Measurements from ENCODE around the gene CDC14A.
A peak's percentile ranks its signal among the peaks of the same experiment; 100 is the strongest.
"Not testable (repeated sequence)": the region's sequence is repeated elsewhere in the genome, so short reads cannot be mapped to it uniquely, and the experiment has no call there.

CDC14A gene, protein sequence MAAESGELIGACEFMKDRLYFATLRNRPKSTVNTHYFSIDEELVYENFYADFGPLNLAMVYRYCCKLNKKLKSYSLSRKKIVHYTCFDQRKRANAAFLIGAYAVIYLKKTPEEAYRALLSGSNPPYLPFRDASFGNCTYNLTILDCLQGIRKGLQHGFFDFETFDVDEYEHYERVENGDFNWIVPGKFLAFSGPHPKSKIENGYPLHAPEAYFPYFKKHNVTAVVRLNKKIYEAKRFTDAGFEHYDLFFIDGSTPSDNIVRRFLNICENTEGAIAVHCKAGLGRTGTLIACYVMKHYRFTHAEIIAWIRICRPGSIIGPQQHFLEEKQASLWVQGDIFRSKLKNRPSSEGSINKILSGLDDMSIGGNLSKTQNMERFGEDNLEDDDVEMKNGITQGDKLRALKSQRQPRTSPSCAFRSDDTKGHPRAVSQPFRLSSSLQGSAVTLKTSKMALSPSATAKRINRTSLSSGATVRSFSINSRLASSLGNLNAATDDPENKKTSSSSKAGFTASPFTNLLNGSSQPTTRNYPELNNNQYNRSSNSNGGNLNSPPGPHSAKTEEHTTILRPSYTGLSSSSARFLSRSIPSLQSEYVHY

DNA sequence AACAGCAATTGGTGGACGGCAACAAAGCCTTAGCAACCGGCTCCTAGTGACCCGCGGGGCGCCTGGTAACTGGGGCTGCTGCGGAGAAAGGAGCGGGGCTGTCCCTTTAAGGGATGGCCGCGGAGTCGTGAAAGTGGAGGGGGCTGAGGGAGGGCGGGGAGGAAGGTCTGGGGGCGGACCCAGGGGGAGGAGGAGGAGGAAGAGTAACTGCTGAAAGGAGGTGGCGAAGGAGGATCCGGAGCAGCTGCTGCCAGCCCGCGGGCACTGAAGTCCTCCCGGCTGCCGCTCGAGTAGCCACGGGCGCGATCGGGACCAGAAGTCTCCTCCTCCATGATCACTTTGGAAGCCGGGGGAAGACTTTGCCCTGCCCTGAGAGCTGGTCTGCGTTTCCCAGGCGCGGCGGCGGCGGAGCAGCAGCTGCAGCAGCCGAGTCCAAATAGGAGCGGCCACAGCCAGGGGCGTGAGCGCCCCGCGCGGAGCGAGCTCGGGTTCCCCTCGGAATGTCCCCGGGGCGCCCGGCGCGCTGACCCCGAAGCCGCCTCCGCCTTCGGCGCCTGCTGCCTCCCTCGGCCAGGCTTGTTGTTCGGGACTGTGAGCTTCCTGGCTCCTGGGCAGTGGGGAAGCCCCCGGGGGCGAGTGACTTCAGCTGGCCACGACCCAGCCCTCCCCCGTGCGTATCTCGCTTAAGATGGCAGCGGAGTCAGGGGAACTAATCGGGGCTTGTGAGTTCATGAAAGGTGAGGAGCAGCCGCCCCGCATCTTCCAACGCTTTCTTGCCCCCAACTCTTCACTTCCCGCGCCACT lies at the start of gene CDC14A:
TSS of gene CDC14A (plus strand) at position 240 of the 804 bp plus-strand sequence. CDS start at position 689, 449 bp downstream.
- peak; percentile 94 for DNase-seq

DNA sequence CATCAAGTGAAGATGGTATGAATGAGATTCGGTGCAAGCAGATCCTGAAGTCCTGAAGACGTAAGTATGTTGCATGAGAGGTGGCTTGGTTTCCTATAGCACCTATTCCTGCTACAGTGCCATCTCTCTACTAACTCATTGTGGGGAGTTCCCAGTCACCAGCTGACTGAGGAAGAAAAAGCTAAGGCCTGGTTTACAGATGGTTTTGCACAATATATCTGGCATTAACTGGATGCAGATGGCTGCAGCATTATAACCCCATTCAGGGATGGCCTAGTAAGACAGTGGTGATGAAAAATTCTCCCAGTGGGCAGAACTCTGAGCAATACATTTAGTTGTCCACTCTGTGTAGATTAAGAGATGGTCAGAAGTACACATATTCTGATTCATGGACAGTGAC lies 49.6 kb upstream of the CDC14A start:
- DNase-seq, result no peak

DNA sequence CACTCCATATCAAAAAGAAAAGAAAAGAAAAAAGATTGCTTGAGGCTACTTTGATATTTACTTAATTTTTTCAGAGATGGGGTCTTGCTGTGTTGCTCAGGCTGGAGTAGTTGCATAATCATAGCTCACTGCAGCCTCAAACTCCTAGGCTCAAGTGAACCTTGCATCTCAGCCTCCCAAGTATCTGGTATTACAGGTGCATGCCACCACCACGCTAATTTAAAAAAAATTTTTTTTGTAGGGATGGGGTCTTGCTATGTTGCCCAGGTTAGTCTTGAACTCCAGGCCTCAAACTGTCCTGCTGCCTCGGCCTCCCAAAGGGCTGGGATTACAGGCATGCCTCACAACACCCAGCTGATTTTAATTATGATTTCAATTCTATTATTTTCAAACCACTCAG lies 48.1 kb upstream of the CDC14A start:
- no peak for DNase-seq

DNA sequence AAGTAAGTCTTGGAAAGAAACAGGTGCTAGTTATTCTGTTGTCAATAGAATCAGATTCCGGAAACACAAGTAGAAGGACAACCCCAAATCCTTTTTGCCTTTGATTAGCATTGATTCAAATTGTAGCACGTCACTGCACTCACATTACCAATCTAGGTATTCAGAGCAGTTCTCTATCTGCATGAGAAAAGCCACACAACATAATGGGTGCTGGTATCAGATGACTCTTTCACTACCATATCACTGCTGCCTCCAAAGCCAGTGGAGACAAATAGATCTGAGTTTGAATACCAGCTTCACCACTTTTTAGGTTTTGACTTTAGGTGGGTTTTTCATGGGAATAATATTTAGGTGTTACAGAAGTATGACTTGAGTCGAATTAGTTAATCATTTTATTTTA lies 47.4 kb upstream of the CDC14A start:
- no peak for DNase-seq

DNA sequence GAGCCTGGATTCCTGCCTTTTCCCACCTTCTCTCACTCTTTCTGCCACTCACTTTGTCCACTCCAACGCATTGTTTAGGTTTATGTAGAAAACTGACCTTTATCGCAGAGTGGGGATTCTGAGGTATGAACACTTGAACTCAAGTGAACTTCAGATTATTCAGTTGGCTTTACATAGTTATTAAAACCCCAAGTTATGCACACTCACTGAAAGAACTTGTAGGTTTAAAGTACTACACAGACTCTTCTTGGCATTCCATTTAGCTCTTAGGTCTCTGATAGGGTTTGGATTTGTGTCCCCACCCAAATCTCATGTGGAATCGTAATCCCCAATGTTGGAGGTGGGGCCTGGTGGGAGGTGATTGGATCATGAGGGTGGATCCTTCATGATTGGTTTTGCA lies 46.4 kb upstream of the CDC14A start:
- DNase-seq, result no peak

DNA sequence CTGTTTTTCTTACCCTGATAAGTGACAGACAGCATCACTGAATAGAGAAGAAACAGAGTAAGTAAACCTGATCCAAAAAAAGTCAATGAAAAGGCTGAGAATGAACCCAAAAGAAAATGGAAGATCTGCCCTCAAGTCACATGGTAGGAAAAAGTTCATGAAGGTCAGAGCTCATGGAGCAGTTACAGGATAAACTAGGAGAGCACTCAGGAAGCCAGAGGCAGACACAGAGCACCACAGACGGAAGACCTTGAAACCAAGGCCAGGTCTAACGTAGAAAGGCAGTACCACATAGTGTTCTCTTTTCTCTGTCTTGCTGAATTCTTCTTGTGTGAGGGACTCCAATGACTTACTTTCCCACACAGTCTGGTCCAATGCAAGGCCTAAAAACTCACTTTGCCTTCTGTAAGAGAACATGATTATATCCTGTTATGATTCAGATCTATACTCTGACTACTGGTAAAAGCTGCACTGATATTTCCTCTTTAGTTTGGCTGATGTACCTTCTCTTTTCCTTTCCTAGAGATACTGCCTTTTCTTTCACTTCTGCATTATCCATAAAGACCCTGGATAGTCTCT lies 45.5 kb upstream of the CDC14A start:
- no peak for DNase-seq

DNA sequence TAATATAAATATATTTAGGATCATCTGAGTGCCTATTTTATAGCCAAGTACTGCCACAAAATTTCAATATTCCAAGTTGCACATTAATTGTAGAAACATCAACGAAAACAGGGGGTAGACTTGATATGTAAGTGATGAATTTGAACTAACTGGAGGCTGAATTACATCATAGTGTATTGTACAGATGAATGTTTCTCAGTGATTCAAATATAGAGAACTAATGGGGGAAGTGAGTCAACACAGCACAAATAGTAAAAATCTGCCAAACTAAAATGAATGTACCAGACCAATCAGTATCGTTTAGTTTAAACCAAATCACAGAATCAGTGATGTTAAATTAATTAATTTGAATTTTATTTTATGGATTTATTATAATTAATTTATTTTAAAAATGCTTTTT lies 43.5 kb upstream of the CDC14A start:
- DNase-seq, result no peak

DNA sequence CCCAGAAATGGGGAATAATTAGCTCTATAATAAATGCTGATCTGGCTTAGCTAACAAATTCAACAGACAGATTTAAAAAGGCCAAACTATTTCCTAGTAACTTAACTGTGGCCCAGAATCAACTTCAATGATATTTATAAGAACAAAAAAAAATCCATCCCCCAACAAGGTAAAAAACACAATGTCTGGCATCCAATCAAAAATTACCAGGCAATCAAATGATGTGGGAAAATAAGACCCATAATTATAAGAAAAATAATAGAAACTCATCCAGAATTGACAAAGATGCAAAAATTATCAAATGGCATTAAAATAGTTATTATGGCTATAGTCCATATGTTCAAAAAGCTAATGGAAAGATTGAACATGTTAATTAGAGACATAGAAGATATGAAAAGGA lies 42.4 kb upstream of the CDC14A start:
- no peak for DNase-seq

DNA sequence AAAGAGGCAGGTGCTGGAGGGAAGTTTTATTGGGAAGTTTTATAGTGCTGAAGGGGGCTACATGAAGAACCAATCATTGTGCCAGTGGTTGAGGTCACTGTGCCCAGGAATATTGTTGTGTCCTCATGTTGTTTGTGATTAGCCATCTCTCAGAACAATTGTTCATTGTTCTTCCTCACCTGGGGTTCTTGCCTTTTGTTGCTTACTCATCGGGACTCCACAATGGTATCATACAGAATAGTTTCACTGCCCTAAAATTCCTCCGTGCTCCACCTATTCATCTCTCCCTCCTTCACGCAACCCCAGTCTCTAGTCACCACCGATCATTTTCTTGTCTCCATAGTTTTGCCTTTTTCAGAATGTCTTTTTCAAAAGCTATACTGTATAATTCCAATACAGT lies 38.9 kb upstream of the CDC14A start:
- DNase-seq, result no peak

DNA sequence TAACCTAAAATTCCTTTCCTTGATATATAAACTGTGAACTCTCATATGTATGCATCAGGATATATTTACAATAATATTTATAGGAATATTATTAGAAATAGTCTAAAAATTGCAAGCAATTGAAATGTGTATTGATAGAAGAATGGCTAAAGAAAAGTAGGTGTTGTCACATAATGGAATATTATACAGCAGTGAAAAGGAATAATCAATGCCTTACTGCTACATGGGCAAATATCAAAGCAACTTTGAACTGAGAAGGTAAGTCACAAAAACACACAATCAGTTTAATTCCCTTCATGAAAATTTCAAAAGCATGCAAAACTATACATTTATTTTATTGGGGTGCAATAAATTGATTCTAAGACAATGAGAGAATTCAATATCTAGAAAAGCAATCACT lies 35.7 kb upstream of the CDC14A start:
- no peak for DNase-seq

DNA sequence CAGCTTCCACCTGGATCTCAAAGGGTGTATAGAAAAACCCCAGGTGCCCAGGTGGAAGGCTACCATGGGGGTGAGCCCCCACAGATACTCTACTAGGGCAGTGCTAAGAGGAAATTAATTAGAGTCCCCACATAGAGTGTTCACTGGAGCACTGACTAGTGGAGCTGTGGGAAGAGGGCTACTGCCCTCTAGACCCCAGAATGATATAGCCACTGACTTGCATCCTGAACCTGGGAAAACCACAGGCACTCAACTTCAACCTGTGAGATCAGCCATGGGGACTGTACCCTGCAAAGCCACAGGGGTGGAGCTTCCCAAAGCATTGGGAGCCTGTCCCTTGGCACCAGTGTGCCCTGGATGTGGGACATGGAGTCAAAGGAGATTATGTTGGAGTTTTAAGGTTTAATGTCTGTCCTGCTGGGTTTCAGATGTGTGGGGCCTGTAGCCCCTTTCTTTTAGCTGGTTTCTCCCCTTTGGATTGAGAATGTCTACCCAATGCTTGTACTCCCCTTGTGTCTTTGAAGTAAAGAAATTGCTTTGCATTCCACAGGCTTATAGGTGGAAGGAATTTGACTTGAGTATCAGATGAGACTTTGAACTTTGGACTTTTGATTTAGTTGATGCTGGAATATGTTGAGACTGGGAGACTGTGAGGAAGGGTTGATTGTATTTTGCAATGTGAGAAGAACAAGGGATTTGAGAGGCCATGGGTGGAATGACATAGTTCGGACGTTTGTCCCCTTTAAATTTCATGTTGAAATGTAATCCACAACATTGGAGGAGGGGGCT lies 31.8 kb upstream of the CDC14A start:
- no peak for DNase-seq

DNA sequence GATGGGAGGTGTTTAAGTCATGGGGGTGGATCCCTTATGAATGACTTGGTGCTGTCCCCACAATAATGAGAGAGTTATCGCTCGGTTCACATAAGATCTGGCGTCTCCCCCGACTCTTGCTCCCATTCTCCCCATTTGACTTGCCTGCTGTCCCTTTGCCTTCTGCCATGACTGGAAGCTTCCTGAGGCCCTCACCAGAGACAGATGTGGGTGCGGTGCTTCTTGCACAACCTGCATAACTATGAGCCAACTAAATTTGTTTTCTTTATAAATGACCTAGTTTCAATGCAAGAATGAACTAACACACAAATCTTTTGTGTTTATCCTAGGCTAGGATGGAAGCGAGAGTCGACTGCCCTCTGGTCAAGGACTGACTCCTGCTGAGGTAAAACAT lies 31.2 kb upstream of the CDC14A start:
- DNase-seq, result no peak

DNA sequence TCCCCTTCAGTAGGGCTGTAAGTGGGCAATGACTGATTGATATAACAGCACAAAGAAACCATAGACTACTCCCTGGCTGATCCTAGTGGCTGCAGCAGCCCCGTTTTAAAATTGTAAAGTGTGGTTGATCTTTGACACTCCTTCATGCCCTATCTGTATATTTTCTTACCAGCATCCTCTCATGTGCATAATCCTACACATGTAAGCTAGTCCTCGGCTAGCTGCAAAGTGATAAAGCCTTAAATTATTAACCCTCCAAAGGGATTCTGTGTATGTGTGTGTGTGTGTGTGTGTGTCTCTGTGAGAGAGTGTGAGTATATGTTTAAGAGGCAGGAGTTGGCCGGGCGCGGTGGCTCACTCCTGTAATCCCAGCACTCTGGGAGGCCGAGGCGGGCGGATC lies 30.8 kb upstream of the CDC14A start:
- DNase-seq, result no peak

DNA sequence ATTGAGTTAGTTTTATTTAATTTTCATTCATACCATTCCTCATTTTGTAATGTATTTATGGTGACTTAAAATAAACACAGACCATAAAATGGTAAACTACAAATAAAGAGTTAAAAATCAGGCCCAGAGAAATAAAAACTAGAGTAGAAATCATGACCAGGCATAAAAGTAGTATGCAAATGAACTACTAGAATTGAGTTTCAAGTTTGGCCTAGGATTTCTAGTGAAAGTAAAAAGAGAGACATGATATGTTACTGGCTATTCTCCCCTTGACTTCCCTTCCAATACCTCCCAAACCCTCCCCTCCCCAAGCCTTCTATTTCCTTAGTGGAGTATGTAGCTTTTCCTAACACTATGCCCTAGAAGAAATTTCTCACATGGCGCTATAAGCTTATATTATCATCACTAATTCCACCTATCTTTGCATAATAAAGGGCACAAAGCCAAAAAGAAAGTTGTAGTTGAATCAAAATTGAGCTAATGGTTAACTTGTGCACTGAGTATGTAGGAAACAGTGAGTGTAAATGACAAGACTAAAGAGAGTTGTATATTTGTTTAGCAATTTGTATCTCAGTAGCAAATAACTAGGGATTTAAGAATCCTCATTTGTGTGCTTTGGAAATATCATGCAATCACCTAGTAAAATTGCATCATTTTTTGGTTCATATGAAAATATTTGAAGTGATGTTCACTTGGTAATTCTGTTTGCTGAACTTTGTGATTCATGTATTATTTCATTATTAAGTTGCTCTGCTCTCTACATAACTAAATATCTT lies 29.7 kb upstream of the CDC14A start:
- DNase-seq, result no peak

DNA sequence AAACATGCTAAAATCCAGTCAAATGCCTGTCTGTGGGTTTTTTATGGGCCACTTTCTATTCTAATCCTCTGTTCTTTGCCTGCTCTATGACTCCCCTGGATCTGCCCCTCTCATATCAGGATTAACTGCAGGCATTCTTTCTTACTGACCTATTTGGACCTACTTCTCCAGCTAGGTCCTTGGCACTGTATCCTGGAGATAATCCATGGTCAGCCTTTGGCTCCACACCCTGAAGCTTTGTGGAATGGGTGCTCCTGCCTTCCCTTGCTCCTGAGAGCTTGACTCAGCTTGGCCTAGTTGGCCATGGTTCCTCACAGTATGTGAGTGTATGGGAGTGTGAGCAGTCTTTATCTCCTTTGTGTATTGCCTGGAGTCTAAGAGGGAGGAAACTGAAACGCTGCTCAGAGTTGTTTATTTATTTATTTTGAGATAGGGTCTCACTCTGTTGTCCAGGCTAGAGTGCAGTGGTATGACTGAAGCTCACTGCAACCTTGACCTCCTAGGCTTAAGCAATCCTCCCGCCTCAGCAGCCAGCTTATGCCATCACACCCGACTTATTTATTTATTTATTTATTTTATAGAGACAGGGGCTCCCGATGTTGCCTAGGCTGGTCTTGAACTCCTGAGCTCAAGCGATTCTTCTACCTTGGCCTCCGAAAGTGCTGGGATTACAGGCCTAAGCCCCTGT lies 28.7 kb upstream of the CDC14A start:
- no peak for DNase-seq

DNA sequence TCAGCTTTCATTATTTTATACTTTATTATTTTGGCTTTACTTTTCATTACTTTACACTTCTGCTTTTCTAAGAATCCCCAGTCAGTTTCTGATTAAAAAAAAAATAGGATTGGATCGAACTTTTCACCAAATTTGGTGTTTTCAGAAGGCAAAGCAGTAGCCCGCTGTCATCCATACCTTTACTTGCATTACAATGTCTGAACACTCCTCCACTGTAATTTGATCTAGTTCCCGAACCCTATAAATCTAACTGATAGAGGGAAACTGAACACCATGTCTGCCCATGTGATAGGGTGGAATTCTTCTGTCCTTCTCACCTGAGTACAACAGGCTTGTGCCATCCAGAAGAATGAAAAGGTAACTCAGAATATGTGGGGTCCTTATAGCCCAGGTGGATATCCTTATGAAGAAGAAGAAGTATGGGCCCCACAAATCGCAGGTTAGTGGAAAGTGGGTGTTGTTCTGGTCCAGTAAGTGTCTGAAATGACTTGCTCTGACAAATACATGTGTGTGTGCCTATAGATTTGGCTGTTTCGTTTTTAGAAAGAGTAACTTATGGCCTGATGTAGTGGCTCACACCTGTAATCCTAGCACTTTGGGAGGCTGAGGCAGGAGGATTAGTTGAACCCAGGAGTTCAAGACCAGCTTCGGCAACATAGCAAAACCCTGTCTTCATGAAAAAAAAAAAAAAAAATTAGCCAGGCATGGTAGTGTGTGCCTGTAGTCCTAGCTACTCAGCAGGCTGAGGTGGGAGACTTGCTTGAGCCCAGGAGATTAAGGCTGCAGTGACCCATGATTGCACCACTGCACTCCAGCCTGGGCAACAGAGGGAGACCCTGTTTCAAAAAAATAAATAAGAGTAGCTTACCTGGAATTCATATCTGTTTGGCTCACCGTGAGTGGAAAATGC lies 26.6 kb upstream of the CDC14A start:
- no peak for DNase-seq

DNA sequence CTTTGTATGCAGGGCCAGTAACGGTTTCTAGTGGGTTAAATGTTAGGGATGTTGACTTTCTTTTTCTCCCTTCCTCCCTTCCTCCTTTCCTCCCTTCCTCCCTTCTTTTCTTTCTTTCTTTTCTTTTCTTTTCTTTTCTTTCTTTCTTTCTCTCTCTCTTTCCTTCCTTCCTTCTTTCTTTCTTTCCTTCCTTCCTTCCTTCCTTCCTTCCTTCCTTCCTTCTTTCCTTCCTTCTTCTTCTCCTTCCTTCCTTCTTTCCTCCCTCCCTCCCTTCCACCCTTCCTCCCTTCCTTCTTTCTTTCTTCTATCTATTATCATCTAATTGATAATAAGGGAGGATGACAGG lies 26.0 kb upstream of the CDC14A start:
- not testable (repeated sequence) for DNase-seq

DNA sequence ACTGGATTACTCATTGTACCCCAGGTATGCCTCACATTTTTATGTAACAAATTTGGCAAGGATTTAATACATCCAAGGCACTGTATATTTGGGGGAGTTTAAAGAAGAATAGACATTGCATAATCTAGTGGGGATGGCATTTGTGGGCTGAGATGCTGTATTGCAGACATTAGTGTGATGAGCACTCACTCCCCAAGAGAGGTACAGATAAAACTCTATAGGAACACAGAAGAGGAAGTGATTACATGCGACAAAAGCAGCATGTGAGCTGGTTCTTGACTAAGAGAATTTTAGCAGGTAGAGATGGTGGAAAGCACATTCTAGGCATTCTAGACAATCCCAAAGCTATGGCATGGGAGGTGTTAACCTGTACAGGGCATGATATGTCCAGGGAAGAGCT lies 24.2 kb upstream of the CDC14A start:
- no peak for DNase-seq

DNA sequence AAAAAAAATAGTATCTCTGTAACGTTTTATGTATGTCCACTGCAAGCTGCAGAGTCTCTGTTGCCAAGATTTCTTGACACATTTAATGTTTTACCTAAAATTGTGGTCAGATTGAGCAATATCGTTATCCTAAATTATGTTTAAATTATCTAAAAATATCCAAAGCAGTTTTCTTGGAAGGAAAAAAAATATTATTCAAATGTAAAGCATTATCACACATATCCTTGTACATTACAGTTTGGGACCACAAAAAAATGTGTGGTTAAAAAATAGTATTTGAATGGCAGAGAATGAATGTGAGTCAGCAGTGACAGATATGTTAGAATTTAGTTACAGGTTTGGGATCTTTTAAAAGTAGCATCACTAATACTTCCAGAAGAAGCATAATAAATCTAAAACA lies 21.2 kb upstream of the CDC14A start:
- not testable (repeated sequence) for DNase-seq

DNA sequence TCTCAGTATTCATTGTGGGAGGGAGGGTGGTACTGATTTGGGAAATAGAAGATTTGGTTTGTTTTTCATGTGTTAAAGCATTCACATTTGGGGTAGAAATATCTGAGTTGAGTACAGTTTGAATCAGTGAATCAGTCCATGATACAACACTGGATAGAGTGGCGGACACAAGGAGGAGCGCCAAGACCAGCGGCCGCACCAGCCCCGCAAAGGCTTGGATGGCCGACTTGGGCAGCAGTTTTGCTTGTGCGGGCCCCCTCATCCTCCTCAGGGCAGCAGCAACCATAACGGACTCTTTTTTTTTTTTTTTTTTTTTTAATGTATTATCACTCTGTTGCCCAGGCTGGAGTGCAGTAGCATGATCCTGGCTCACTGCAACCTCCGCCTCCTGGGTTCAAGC lies 20.0 kb upstream of the CDC14A start:
- no peak for DNase-seq

Measured in T1000 (cell line).